Measurements from ENCODE around the gene OR5K1. TPM values are rescaled to one million over a fixed set of nuclear protein-coding genes. Genes with fewer than 3 reads are reported as not detected.

Gene OR5K1
- not detected for polyA plus RNA-seq

GRCh38 chr3:98462901-98463300 is at the start of gene OR5K1:
Gene OR5K1, plus strand, starts transcription at chr3:98463201. Its CDS starts 6,376 bp downstream, at chr3:98469577.
- H3K27ac ChIP-seq (ENCODE audit: low read depth, low read length), result no peak within 1 kb of the TSS
- WGBS, 3 donors, result 69 to 77% (median 75%) methylated on average over 1 of the region's 1 CpG

GRCh38 chr3:98432575-98432974 is 30.4 kb upstream of the OR5K1 start:
- H3K27ac ChIP-seq (ENCODE audit: low read depth, low read length), result no peak overlapping the region

- H3K27ac ChIP-seq (ENCODE audit: low read depth, low read length), result no peak overlapping the region
- 8 to 33% (median 31%) methylated on average over 2 of the region's 2 CpGs for WGBS, 3 donors
Measured at GRCh38 chr3:98433764-98434163, 29.2 kb upstream of the OR5K1 start.

GRCh38 chr3:98434412-98434811 is 28.6 kb upstream of the OR5K1 start:
- 70 to 80% (median 76%) methylated on average over 4 of the region's 4 CpGs for WGBS, 3 donors
- H3K27ac ChIP-seq (ENCODE audit: low read depth, low read length), result no peak overlapping the region

GRCh38 chr3:98440283-98440682 is 22.7 kb upstream of the OR5K1 start:
- H3K27ac ChIP-seq (ENCODE audit: low read depth, low read length), result no peak overlapping the region

- 79 to 87% (median 81%) methylated on average over 5 of the region's 5 CpGs for WGBS, 3 donors
Measured at GRCh38 chr3:98445949-98446406, 17.0 kb upstream of the OR5K1 start.

GRCh38 chr3:98449606-98450193 is 13.3 kb upstream of the OR5K1 start:
- WGBS, 3 donors, result 80 to 89% (median 88%) methylated on average over 7 of the region's 7 CpGs
- H3K27ac ChIP-seq (ENCODE audit: low read depth, low read length), result no peak overlapping the region

More at GRCh38 chr3:98445949-98446406, 17.0 kb upstream of the OR5K1 start:
- H3K27ac ChIP-seq (ENCODE audit: low read depth, low read length), result no peak overlapping the region

- H3K27ac ChIP-seq (ENCODE audit: low read depth, low read length), result no peak overlapping the region
- 76 to 88% (median 88%) methylated on average over 4 of the region's 4 CpGs for WGBS, 3 donors
Measured at GRCh38 chr3:98450372-98450771, 12.6 kb upstream of the OR5K1 start.

GRCh38 chr3:98453827-98454226 is 9.2 kb upstream of the OR5K1 start:
- no peak overlapping the region for H3K27ac ChIP-seq (ENCODE audit: low read depth, low read length)

- H3K27ac ChIP-seq (ENCODE audit: low read depth, low read length), result no peak overlapping the region
- 89 to 93% (median 93%) methylated on average over 1 of the region's 1 CpG for WGBS, 3 donors
Measured at GRCh38 chr3:98454929-98455328, 8.1 kb upstream of the OR5K1 start.

- H3K27ac ChIP-seq (ENCODE audit: low read depth, low read length), result no peak overlapping the region
- WGBS, 3 donors, result 80 to 91% (median 81%) methylated on average over 2 of the region's 2 CpGs
Measured at GRCh38 chr3:98457543-98457942, 5.5 kb upstream of the OR5K1 start.

- no peak overlapping the region for H3K27ac ChIP-seq (ENCODE audit: low read depth, low read length)
Measured at GRCh38 chr3:98460220-98460619, 2.8 kb upstream of the OR5K1 start.

GRCh38 chr3:98482717-98483482 is 19.9 kb downstream of the OR5K1 start:
- H3K27ac ChIP-seq (ENCODE audit: low read depth, low read length), result no peak overlapping the region
- 53 to 69% (median 63%) methylated on average over 3 of the region's 3 CpGs for WGBS, 3 donors

- H3K27ac ChIP-seq (ENCODE audit: low read depth, low read length), result no peak overlapping the region
- 63 to 87% (median 86%) methylated on average over 3 of the region's 3 CpGs for WGBS, 3 donors
Measured at GRCh38 chr3:98483626-98484025, 20.6 kb downstream of the OR5K1 start.

GRCh38 chr3:98497381-98497780 is 34.4 kb downstream of the OR5K1 start, which contains the start of gene OR5K2:
Gene OR5K2, plus strand, starts transcription at chr3:98497681. Its CDS starts 0 bp downstream, at chr3:98497681.
- 64 to 82% (median 80%) methylated on average over 2 of the region's 2 CpGs for WGBS, 3 donors
- no peak within 1 kb of the TSS for H3K27ac ChIP-seq (ENCODE audit: low read depth, low read length)

GRCh38 chr3:98500019-98500418 is 37.0 kb downstream of the OR5K1 start:
- H3K27ac ChIP-seq (ENCODE audit: low read depth, low read length), result no peak overlapping the region
- 70 to 91% (median 84%) methylated on average over 4 of the region's 4 CpGs for WGBS, 3 donors

- no peak overlapping the region for H3K27ac ChIP-seq (ENCODE audit: low read depth, low read length)
- 79 to 84% (median 83%) methylated on average over 4 of the region's 4 CpGs for WGBS, 3 donors
Measured at GRCh38 chr3:98501270-98501669, 38.3 kb downstream of the OR5K1 start.

- no peak overlapping the region for H3K27ac ChIP-seq (ENCODE audit: low read depth, low read length)
- 86 to 93% (median 90%) methylated on average over 5 of the region's 5 CpGs for WGBS, 3 donors
Measured at GRCh38 chr3:98501863-98502576, 39.0 kb downstream of the OR5K1 start.

GRCh38 chr3:98504539-98504938 is 41.5 kb downstream of the OR5K1 start:
- 62 to 73% (median 64%) methylated on average over 4 of the region's 4 CpGs for WGBS, 3 donors

More at GRCh38 chr3:98504539-98504938, 41.5 kb downstream of the OR5K1 start:
- H3K27ac ChIP-seq (ENCODE audit: low read depth, low read length), result no peak overlapping the region
